ENCODE results near the gene DST.

DST gene

DNA sequence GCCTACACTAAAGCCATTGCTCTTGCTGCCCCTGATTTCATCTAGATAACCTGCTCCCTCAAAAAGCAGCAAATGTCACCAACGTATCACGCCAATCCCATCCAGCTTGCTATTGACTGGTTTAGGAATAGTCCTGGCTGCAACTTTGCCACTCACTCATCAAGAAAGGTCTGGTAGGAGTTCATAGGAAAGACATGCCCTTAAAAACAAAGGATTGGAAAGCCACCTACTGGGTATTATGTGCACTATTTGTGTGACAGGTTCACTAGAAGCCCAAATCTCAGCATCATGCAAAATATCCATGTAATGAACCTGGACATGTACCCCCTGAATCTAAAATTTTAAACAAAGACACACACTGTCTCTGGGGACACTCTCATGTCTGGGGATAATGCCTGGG, 224.9 kb downstream of the DST start:
- DNase-seq: no peak
- H3K36me3 Mint-ChIP-seq: no peaks in the 10 kb centered on the region
- ATAC-seq (replicated peaks): no peak
- H3K27ac Mint-ChIP-seq: no peak overlapping the region
- H3K4me3 Mint-ChIP-seq: no peak overlapping the region
- H3K9me3 Mint-ChIP-seq: no peaks in the 10 kb centered on the region
- peaks cover 6 to 13% of the 10 kb centered on the region in 2 donors for H3K27me3 Mint-ChIP-seq
- no peaks in the 10 kb centered on the region for H3K4me1 Mint-ChIP-seq

DNA sequence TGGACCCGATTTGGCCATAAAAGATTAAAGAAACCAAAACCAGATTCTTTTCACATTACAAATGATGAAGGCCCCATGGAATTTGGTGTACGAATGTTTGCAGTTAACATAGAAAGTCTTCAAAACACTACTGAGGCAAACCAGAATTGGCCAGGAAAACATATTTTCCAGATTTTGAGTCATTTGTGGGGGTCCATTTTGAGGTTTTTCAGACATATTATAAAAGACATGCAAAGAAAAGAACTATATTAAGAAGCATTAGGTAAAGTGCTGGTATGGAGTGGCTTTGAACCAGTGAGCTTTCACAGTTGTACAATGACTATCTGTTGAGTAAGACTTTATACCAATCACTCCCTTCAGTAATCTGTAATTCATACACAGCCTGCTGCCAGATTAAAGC, 226.4 kb downstream of the DST start:
- DNase-seq (no peak), ATAC-seq (replicated peaks) (no peak)
- Mint-ChIP-seq H3K4me1 (no peaks in the 10 kb centered on the region), H3K9me3 (no peaks in the 10 kb centered on the region), H3K36me3 (no peaks in the 10 kb centered on the region), H3K4me3 (no peak overlapping the region), H3K27me3 (peaks cover 0 to 8% of the 10 kb centered on the region in 2 donors), H3K27ac (no peak overlapping the region)

DNA sequence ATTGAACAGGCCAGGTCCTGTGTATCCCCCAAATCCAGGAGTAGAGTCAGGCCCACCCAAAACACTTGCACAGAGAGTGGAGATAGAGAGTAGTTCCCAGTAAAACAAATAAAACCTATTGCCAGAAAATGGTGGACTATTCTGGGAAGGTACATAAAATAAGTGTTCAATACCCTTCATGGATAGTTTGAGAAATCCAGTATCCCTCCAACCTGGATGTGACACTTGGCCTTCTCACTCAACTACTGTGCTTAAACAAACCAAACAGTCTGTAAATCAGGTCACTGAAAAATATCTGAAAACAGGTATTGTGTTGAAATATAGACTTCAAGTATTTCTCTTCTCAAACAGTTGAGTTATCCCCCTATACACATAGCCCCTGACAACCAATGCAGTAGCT, 233.7 kb downstream of the DST start:
- Mint-ChIP-seq H3K27me3 (peaks cover 0 to 8% of the 10 kb centered on the region in 2 donors), H3K36me3 (no peaks in the 10 kb centered on the region), H3K9me3 (no peaks in the 10 kb centered on the region), H3K4me3 (no peak overlapping the region), H3K4me1 (no peaks in the 10 kb centered on the region), H3K27ac (no peak overlapping the region)
- no peak for ATAC-seq (replicated peaks)
- no peak for DNase-seq

Measured in stimulated activated naive B cell treated with anti-CD40 and anti-IgM and Interleukin-4, amounts not matched to agents 10 μg/mL and 1 μg/mL and 100 μg/mL, for 72 hours (primary cell).